ENCODE measurements around the gene UNC13A.

The UNC13A gene

GRCh38 chr19:17721111-17721628 lies 33.0 kb upstream of the UNC13A start:
- H3K27me3 Mint-ChIP-seq, result no peaks in the 10 kb centered on the region
- ATAC-seq (replicated peaks; ENCODE audit: extremely low read depth, poor library complexity, severe bottlenecking) (no peak), DNase-seq (ENCODE audit: low spot score in 2 of 2) (no peak)
- peak overlapping the region; percentile 84 for H3K4me3 Mint-ChIP-seq
- peaks cover 43% of the 10 kb centered on the region for H3K4me1 Mint-ChIP-seq
- H3K27ac Mint-ChIP-seq (ENCODE audit: low read depth), result peak overlapping the region; percentile 84
- no peaks in the 10 kb centered on the region for H3K9me3 Mint-ChIP-seq
- H3K36me3 Mint-ChIP-seq (ENCODE audit: insufficient read depth), result peaks cover 13% of the 10 kb centered on the region

- H3K4me3 Mint-ChIP-seq, result peak overlapping the region; percentile 84
- no peaks in the 10 kb centered on the region for H3K27me3 Mint-ChIP-seq
- ATAC-seq (replicated peaks; ENCODE audit: extremely low read depth, poor library complexity, severe bottlenecking) (no peak), DNase-seq (ENCODE audit: low spot score in 2 of 2) (no peak)
- H3K27ac Mint-ChIP-seq (ENCODE audit: low read depth), result peak overlapping the region; percentile 84
- H3K9me3 Mint-ChIP-seq, result no peaks in the 10 kb centered on the region
- H3K36me3 Mint-ChIP-seq (ENCODE audit: insufficient read depth), result peaks cover 9% of the 10 kb centered on the region
- peaks cover 43% of the 10 kb centered on the region for H3K4me1 Mint-ChIP-seq
Measured at GRCh38 chr19:17720440-17720839, 32.3 kb upstream of the UNC13A start.

GRCh38 chr19:17719730-17720400 lies 31.7 kb upstream of the UNC13A start:
- Mint-ChIP-seq H3K9me3 (no peaks in the 10 kb centered on the region), H3K36me3 (ENCODE audit: insufficient read depth) (peaks cover 9% of the 10 kb centered on the region), H3K4me3 (peak overlapping the region; percentile 84), H3K27me3 (no peaks in the 10 kb centered on the region), H3K4me1 (peaks cover 43% of the 10 kb centered on the region), H3K27ac (ENCODE audit: low read depth) (peak overlapping the region; percentile 84)
- ATAC-seq (replicated peaks; ENCODE audit: extremely low read depth, poor library complexity, severe bottlenecking) (peak; percentile 41), DNase-seq (ENCODE audit: low spot score in 2 of 2) (no peak)

- Mint-ChIP-seq H3K4me3 (peak within 1 kb of the TSS; percentile 84), H3K9me3 (no peaks in the 10 kb centered on the region), H3K4me1 (peaks cover 37% of the 10 kb centered on the region), H3K27ac (ENCODE audit: low read depth) (peak within 1 kb of the TSS; percentile 84), H3K36me3 (ENCODE audit: insufficient read depth) (peaks cover 9% of the 10 kb centered on the region), H3K27me3 (no peaks in the 10 kb centered on the region)
- DNase-seq (ENCODE audit: low spot score in 2 of 2) (peak; percentile 21 to 27), ATAC-seq (replicated peaks; ENCODE audit: extremely low read depth, poor library complexity, severe bottlenecking) (peak; percentile 79)
Measured at GRCh38 chr19:17718947-17719711, 31.0 kb upstream of the UNC13A start, which contains the start of gene MAP1S. MAP1S (plus strand) TSS chr19:17719480; CDS start chr19:17719503, 23 bp downstream.

GRCh38 chr19:17718550-17718946 lies 30.4 kb upstream of the UNC13A start:
- H3K36me3 Mint-ChIP-seq (ENCODE audit: insufficient read depth), result peaks cover 7% of the 10 kb centered on the region
- peak overlapping the region; percentile 84 for H3K4me3 Mint-ChIP-seq
- no peaks in the 10 kb centered on the region for H3K27me3 Mint-ChIP-seq
- ATAC-seq (replicated peaks; ENCODE audit: extremely low read depth, poor library complexity, severe bottlenecking) (no peak), DNase-seq (ENCODE audit: low spot score in 2 of 2) (no peak)
- peaks cover 36% of the 10 kb centered on the region for H3K4me1 Mint-ChIP-seq
- H3K9me3 Mint-ChIP-seq, result no peaks in the 10 kb centered on the region
- peak overlapping the region; percentile 84 for H3K27ac Mint-ChIP-seq (ENCODE audit: low read depth)

GRCh38 chr19:17716309-17716929 lies 28.3 kb upstream of the UNC13A start:
- Mint-ChIP-seq H3K9me3 (no peaks in the 10 kb centered on the region), H3K27me3 (no peaks in the 10 kb centered on the region), H3K36me3 (ENCODE audit: insufficient read depth) (peaks cover 3% of the 10 kb centered on the region), H3K4me3 (no peak overlapping the region), H3K4me1 (peaks cover 22% of the 10 kb centered on the region), H3K27ac (ENCODE audit: low read depth) (no peak overlapping the region)
- ATAC-seq (replicated peaks; ENCODE audit: extremely low read depth, poor library complexity, severe bottlenecking), result no peak
- no peak for DNase-seq (ENCODE audit: low spot score in 2 of 2)

GRCh38 chr19:17711851-17712250 lies 23.7 kb upstream of the UNC13A start:
- H3K27me3 Mint-ChIP-seq, result no peaks in the 10 kb centered on the region
- H3K4me1 Mint-ChIP-seq, result no peaks in the 10 kb centered on the region
- ATAC-seq (replicated peaks; ENCODE audit: extremely low read depth, poor library complexity, severe bottlenecking), result no peak
- H3K4me3 Mint-ChIP-seq, result no peak overlapping the region
- H3K9me3 Mint-ChIP-seq, result no peaks in the 10 kb centered on the region
- DNase-seq (ENCODE audit: low spot score in 2 of 2), result no peak
- H3K36me3 Mint-ChIP-seq (ENCODE audit: insufficient read depth), result peaks cover 1% of the 10 kb centered on the region
- H3K27ac Mint-ChIP-seq (ENCODE audit: low read depth), result no peak overlapping the region

- no peak for DNase-seq (ENCODE audit: low spot score in 2 of 2)
- peaks cover 1% of the 10 kb centered on the region for H3K36me3 Mint-ChIP-seq (ENCODE audit: insufficient read depth)
Measured at GRCh38 chr19:17706750-17707181, 18.6 kb upstream of the UNC13A start.

GRCh38 chr19:17703824-17704463 lies 15.8 kb upstream of the UNC13A start:
- ATAC-seq (replicated peaks; ENCODE audit: extremely low read depth, poor library complexity, severe bottlenecking) (peak; percentile 89), DNase-seq (ENCODE audit: low spot score in 2 of 2) (peak; percentile 57 to 69)
- no peak overlapping the region for H3K4me3 Mint-ChIP-seq
- no peaks in the 10 kb centered on the region for H3K9me3 Mint-ChIP-seq
- no peaks in the 10 kb centered on the region for H3K4me1 Mint-ChIP-seq
- H3K27ac Mint-ChIP-seq (ENCODE audit: low read depth), result no peak overlapping the region
- H3K36me3 Mint-ChIP-seq (ENCODE audit: insufficient read depth), result peaks cover 1% of the 10 kb centered on the region
- H3K27me3 Mint-ChIP-seq, result peaks cover 18% of the 10 kb centered on the region

More at GRCh38 chr19:17706750-17707181, 18.6 kb upstream of the UNC13A start:
- no peak overlapping the region for H3K27ac Mint-ChIP-seq (ENCODE audit: low read depth)
- ATAC-seq (replicated peaks; ENCODE audit: extremely low read depth, poor library complexity, severe bottlenecking), result no peak
- H3K9me3 Mint-ChIP-seq, result no peaks in the 10 kb centered on the region
- H3K4me1 Mint-ChIP-seq, result no peaks in the 10 kb centered on the region
- H3K27me3 Mint-ChIP-seq, result no peaks in the 10 kb centered on the region
- no peak overlapping the region for H3K4me3 Mint-ChIP-seq

- H3K9me3 Mint-ChIP-seq, result no peaks in the 10 kb centered on the region
- ATAC-seq (replicated peaks; ENCODE audit: extremely low read depth, poor library complexity, severe bottlenecking) (no peak), DNase-seq (ENCODE audit: low spot score in 2 of 2) (no peak)
- peaks cover 94% of the 10 kb centered on the region for H3K27me3 Mint-ChIP-seq
- no peaks in the 10 kb centered on the region for H3K36me3 Mint-ChIP-seq (ENCODE audit: insufficient read depth)
- H3K4me1 Mint-ChIP-seq, result no peaks in the 10 kb centered on the region
- no peak overlapping the region for H3K4me3 Mint-ChIP-seq
- no peak overlapping the region for H3K27ac Mint-ChIP-seq (ENCODE audit: low read depth)
Measured at GRCh38 chr19:17695198-17695597, 7.0 kb upstream of the UNC13A start.

GRCh38 chr19:17692566-17692965 lies 4.4 kb upstream of the UNC13A start:
- Mint-ChIP-seq H3K36me3 (ENCODE audit: insufficient read depth) (no peaks in the 10 kb centered on the region), H3K9me3 (no peaks in the 10 kb centered on the region), H3K4me1 (peaks cover 9% of the 10 kb centered on the region), H3K27ac (ENCODE audit: low read depth) (no peak overlapping the region), H3K4me3 (no peak overlapping the region), H3K27me3 (peaks cover 88% of the 10 kb centered on the region)
- no peak for ATAC-seq (replicated peaks; ENCODE audit: extremely low read depth, poor library complexity, severe bottlenecking)
- DNase-seq (ENCODE audit: low spot score in 2 of 2), result no peak
